ENCODE data around the gene SBNO1. TPM values are rescaled to one million over a fixed set of nuclear protein-coding genes. Genes with fewer than 3 reads are reported as not detected.
"Not testable (repeated sequence)": the region's sequence is repeated elsewhere in the genome, so short reads cannot be mapped to it uniquely, and the experiment has no call there.

SBNO1 gene
- total RNA-seq, 1 experiment from 2014 or later = 68.7 TPM

GRCh38 chr12:123387508-123388176 is 23.0 kb upstream of the SBNO1 start:
- POLR2A ChIA-PET = no interaction called here
- intact Hi-C loops (cut with micrococcal nuclease; ENCODE audit: unreplicated experiment) = no loop called here

GRCh38 chr12:123385536-123385935 is 20.9 kb upstream of the SBNO1 start:
- POLR2A ChIA-PET = interaction anchor here (0.6 kb wide), 2 partner anchors 20 to 44 kb away, joined by 3 to 4 read pairs; no protein-coding TSS in a partner anchor
- intact Hi-C loops (cut with micrococcal nuclease; ENCODE audit: unreplicated experiment); BruUV-seq (replicated peaks); H3K27me3 ChIP-seq (ENCODE audit: control insufficient read depth, insufficient read depth, low read length); ATAC-seq; H3K9me3 ChIP-seq (ENCODE audit: control insufficient read depth, insufficient read depth, low read depth, low read length); H3K36me3 ChIP-seq (ENCODE audit: control insufficient read depth, insufficient read depth, low read length); H3K27ac ChIP-seq (ENCODE audit: low read length); in situ Hi-C loops (cut with HindIII; ENCODE audit: low pct_unique_long_range_greater_than_20kb, low sequenced_read_pairs); DNase-seq (ENCODE audit: low read depth, low spot score); CTCF ChIA-PET: not testable (repeated sequence)
- H3K4me3 ChIP-seq (ENCODE audit: low read depth in 2 of 2, low read length in 2 of 2) = peak overlapping the region in 1 of 2 experiments; percentile 93; a peak in 1 of 4 replicates
- H3K4me1 ChIP-seq (ENCODE audit: control insufficient read depth, insufficient read depth, low read length) = peaks cover 26% of the 10 kb centered on the region

More at GRCh38 chr12:123387508-123388176, 23.0 kb upstream of the SBNO1 start:
- H3K9me3 ChIP-seq (ENCODE audit: control insufficient read depth, insufficient read depth, low read depth, low read length) = no peaks in the 10 kb centered on the region
- BruUV-seq (replicated peaks) = no TSS peak
- DNase-seq (ENCODE audit: low read depth, low spot score) (no peak), ATAC-seq (no peak)
- peak overlapping the region; percentile 67 for H3K27ac ChIP-seq (ENCODE audit: low read length)
- peaks cover 20% of the 10 kb centered on the region for H3K4me1 ChIP-seq (ENCODE audit: control insufficient read depth, insufficient read depth, low read length)
- CTCF ChIA-PET = no interaction called here
- H3K4me3 ChIP-seq (ENCODE audit: low read depth in 2 of 2, low read length in 2 of 2) = peak overlapping the region; percentile 61 to 74
- in situ Hi-C loops (cut with HindIII; ENCODE audit: low pct_unique_long_range_greater_than_20kb, low sequenced_read_pairs) = no loop called here
- H3K27me3 ChIP-seq (ENCODE audit: control insufficient read depth, insufficient read depth, low read length) = no peaks in the 10 kb centered on the region
- H3K36me3 ChIP-seq (ENCODE audit: control insufficient read depth, insufficient read depth, low read length) = peaks cover 10% of the 10 kb centered on the region
- TF ChIP-seq TCF7L2 (IDR thresholded peaks at IDR 0.05; ENCODE audit: low read depth, low read length) (no peak), CTCF (IDR thresholded peaks at IDR 0.05) (no peak), POLR2AphosphoS5 (IDR thresholded peaks at IDR 0.05; ENCODE audit: low read depth, low read length) (no peak), SIN3A (IDR thresholded peaks at IDR 0.05; ENCODE audit: borderline replicate concordance, insufficient read depth, low read depth, low read length) (no peak), REST (IDR thresholded peaks at IDR 0.05; ENCODE audit: insufficient read depth in 1 of 2, low read depth in 2 of 2, low read length in 1 of 2) (no peak)

GRCh38 chr12:123384994-123385376 is 20.3 kb upstream of the SBNO1 start:
- intact Hi-C loops (cut with micrococcal nuclease; ENCODE audit: unreplicated experiment) (no loop called here), in situ Hi-C loops (cut with HindIII; ENCODE audit: low pct_unique_long_range_greater_than_20kb, low sequenced_read_pairs) (no loop called here)
- Histone ChIP-seq H3K4me1 (ENCODE audit: control insufficient read depth, insufficient read depth, low read length) (peaks cover 23% of the 10 kb centered on the region), H3K27me3 (ENCODE audit: control insufficient read depth, insufficient read depth, low read length) (no peaks in the 10 kb centered on the region), H3K36me3 (ENCODE audit: control insufficient read depth, insufficient read depth, low read length) (no peaks in the 10 kb centered on the region), H3K4me3 (ENCODE audit: low read depth in 2 of 2, low read length in 2 of 2) (peak overlapping the region; percentile 87 to 93), H3K27ac (ENCODE audit: low read length) (peak overlapping the region; percentile 85), H3K9me3 (ENCODE audit: control insufficient read depth, insufficient read depth, low read depth, low read length) (no peaks in the 10 kb centered on the region)
- ChIA-PET CTCF (no interaction called here), POLR2A (interaction anchor here (0.6 kb wide), 1 partner anchor 43 kb away, joined by 3 read pairs; no protein-coding TSS in a partner anchor)
- no peak for ATAC-seq
- no TSS peak for BruUV-seq (replicated peaks)
- no peak for TF ChIP-seq POLR2AphosphoS5 (IDR thresholded peaks at IDR 0.05; ENCODE audit: low read depth, low read length)
- TF ChIP-seq CTCF (IDR thresholded peaks at IDR 0.05) = no peak
- no peak for DNase-seq (ENCODE audit: low read depth, low spot score)

All from Panc1 (cell line).